Suppressor macrophage treated with lipopolysaccharide for 4 hours (primary cell): Measurements from ENCODE around the gene SLC4A5.
"Not testable (repeated sequence)": the region's sequence is repeated elsewhere in the genome, so short reads cannot be mapped to it uniquely, and the experiment has no call there.

Experiments used
- DNase-seq: peaks from one replicate; pipeline ENCODE4 v3.0.0-alpha.2; 2020

SLC4A5 gene

GRCh38 chr2:74227646-74228045, 115.6 kb downstream of the SLC4A5 start:
- no peak for DNase-seq

DNA sequence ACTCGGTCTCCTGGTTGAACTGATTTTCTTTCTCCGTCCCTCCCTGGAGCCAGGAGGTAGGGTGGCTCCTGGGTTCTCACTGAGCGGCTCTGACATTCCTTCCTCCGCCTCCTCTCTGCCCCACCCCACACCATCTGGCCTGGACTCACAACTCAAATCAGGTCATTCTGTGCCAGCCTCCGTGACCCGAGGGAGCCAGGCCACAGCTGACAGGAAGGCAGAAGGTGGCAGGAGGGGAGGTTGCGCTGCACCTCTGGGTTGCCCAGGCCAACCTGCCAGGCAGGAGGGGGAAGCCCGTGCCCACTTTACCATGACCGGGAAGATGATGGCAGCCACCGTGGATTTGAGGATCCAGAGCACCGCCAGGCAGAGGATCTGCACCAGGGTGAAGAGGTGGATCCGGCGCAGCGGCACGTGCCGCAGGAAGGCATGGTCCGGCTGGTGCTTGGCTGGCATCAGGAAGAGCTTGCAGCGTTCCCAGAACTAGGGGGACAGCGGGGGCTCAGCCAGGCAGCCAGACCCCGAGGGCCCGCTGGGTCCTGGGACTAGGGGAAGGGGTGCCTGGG, 116.5 kb downstream of the SLC4A5 start:
- no peak for DNase-seq

GRCh38 chr2:74225698-74226459, 117.3 kb downstream of the SLC4A5 start:
- DNase-seq = no peak

DNA sequence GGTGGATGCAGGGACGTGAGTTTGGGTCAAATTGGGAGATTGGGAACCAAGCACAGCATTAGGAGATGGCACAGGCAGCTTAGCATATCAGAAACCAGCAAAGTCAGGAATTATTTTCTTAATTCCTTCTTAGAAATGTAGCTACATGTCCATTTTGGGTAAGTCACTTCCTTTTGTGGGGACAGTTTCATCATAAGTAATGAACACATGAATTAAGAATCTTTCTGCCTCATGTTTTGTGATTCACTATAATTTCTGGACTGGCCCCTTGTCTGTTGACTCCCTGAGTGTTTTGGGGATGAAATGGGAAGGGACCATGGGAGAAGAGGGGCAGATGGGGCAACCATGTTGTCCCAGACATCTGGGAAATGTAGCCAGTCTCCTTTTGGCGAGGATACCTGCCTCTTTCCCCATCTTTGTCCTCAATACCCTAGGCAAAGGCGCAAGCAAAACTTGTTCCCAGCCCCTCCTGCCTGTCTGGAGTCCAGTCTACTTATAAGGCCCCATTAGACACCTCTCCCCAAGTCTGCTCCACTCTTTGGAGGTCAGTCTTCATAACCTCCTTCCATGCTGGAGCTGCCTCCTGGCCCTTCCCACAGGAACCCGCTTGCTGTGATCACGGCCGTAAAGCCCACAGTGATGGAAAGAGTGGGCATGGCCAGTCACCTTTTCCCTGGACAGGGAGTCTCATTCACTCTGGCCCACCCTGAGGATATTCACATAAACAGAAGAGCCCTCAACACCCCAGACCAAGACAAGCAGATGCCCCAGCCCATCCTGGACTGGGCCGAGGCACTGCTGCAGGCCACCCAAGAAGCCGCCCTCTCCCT, 119.1 kb downstream of the SLC4A5 start:
- peak; percentile 15 for DNase-seq

GRCh38 chr2:74222300-74222650, 120.9 kb downstream of the SLC4A5 start:
- DNase-seq = no peak

- DNase-seq = no peak
Observed at GRCh38 chr2:74221604-74222299, 121.5 kb downstream of the SLC4A5 start.

DNA sequence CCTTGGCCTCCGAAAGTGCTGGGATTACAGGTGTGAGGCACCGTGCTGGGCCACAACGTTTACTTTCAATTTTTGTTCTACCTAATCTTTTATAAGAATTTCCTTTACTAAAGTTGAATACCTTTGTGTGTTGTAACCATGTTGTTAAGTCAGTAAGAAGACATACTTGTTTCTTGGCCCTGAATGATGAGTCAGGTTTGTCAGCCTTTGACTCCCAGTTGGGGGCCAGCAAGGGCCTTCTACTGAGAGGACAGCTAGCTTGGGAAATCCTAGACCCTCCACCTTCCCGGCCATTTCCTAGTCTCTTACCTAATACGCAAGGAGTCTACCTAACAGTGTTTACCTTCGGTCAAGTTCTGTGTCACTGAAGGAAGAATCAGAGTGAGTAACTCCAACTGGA, 122.1 kb downstream of the SLC4A5 start:
- no peak for DNase-seq

- no peak for DNase-seq
Observed at GRCh38 chr2:74219846-74220486, 123.2 kb downstream of the SLC4A5 start.

DNA sequence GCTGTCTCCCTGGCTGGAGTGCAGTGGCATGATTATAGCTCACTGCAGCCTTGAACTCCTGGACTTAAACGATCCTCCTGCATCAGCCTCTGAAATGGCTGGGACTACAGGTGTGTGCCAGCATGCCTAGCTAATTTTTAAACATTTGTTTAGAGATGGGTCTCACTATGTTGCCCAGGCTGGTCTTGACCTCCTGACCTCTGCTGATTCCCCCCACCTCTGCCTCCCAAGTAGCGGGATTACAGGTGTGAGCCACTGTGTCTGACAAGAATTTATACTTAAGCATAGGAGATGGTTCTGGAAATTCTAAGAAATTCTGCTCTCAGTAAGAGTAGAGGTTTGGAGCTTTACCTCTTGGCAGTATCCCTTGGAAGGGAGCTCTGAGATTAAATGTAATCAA, 126.6 kb downstream of the SLC4A5 start:
- DNase-seq = no peak

DNA sequence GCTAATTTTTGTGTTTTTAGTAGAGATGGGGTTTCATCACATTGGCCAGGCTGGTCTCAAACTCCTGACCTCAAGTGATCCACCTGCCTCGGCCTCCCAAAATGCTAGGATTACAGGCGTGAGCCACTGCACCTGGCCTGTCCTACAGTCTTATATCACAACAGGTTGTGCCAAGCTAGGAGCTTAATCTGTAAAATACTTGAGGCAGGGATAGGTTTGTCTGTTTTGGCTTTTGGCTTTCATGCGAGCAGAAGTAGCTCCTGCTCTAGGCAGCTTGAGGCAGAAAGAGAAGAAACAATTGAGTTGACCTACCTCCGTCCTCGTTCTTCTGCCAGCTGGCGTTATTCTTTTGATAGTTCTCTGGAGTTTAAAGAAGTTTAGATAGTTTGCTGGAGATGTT, 127.4 kb downstream of the SLC4A5 start:
- DNase-seq = not testable (repeated sequence)

GRCh38 chr2:74212702-74213410, 130.4 kb downstream of the SLC4A5 start:
- no peak for DNase-seq

DNA sequence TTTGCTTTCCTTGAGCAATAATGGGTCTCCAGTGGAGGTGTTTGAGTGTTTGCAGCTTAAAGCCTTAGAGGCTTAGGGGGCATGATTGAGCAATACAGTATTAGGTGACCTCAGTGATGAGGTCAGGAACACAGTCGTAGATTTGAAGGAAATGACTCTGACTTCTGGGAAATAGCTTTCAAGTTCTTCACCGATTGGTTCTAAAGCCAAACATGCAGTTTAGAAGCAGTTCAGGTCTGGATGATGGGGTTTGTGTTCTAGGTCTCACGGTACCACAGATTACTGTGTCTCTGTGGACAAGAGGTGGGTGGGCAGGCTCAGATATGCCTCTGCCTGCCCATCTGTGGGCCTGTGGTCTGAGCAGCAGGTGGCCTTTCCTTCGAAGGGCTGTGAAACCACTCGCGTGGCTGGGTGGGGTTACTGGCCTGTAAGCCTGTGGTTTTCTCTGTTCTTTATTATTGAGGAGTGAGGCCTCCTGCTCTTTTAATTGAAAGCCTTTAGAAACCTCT, 137.0 kb downstream of the SLC4A5 start:
- peak; percentile 90 for DNase-seq

DNA sequence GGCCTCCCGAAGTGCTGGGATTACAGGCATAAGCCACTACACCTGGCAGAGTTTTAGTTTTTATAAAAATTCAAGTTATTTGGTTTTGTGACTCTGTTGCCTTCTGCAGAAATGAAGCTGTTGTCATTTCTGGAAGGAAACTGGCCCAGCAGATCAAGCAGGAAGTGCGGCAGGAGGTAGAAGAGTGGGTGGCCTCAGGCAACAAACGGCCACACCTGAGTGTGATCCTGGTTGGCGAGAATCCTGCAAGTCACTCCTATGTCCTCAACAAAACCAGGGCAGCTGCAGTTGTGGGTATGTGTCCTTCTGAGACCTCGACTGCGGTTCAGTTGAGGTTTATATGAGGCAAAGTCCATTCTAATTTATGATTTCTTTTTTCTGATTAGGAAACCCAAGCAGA, 137.6 kb downstream of the SLC4A5 start:
- DNase-seq = no peak

DNA sequence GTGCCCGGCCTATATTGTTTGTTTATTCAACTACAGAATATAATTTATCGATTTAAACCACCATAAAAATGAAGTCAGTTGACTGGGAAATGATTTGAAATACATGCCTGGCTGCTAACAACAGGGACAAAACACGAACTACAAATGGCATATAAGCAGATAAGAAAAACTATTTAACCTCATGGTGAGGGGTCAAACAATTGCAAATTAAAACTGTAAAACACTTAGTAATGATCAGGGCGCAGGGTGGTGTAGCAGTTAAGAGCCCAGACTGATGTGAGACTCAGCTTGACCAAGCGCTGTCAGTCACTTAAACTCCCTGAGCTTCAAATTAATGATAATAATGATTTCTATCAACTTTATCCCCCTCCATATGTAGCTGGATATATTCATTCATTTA, 138.1 kb downstream of the SLC4A5 start:
- DNase-seq = no peak

DNA sequence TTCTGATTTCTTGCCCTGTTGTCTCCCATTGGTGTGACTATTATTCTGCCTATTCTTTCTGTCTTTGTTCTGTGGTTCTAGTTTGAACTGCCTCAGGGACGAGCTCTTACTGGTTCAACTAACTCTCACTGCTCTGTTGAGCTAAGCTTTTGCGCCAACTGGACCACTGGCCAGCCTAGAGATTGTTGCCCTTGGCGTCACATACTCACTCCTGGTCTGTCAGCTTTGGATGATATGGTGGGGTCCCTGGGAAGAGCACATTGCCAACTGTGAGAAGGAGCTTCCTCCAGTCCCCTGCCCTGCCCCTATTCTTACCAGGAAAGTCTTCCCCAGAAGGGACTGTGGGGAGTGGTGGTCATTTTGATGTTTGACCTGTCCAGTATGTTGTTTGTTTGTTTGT, 138.8 kb downstream of the SLC4A5 start:
- DNase-seq = no peak

DNA sequence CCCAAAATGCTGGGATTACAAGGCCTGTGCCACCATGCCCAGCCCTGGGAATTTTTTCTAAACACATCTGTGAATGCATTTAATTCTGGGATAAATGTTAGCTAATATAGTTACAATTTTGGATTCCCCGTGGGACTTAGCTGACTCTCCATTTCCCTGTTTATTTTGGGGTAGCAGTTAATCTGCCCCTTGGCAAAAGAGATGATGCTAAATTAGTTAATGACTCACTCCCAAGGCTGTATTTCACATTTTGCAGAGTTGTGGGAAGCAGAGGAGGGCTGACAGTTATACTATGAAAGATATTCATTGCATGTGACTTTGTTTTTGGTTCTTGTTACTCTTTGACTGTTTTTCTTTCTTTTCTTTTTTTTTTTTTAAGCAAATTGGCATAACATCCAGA, 141.6 kb downstream of the SLC4A5 start:
- peak; percentile 71 for DNase-seq

GRCh38 chr2:74201196-74201595, 142.0 kb downstream of the SLC4A5 start:
- no peak for DNase-seq

DNA sequence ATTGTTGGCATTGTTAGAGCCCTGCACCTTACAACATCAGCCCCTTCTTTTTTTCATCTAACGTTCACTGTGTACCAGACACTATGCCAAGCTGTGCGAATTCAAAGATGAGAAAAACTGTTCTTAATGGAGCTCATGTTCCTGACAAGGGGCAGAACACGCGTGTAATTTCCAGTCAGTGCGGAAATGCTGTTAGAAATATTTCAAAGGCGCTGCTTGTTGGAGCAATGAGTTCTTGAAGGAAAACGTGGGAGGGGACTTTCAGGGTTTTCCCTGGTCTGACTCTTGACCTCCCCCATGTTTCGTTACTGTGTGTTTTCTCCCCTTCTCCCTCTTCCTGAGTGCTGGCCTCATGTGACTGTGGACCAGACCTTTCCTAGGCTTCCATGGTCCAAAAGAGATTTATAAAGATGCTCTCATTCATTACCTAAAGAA, 143.3 kb downstream of the SLC4A5 start:
- DNase-seq = peak; percentile 83

- DNase-seq = no peak
Observed at GRCh38 chr2:74199275-74199701, 143.9 kb downstream of the SLC4A5 start.

DNA sequence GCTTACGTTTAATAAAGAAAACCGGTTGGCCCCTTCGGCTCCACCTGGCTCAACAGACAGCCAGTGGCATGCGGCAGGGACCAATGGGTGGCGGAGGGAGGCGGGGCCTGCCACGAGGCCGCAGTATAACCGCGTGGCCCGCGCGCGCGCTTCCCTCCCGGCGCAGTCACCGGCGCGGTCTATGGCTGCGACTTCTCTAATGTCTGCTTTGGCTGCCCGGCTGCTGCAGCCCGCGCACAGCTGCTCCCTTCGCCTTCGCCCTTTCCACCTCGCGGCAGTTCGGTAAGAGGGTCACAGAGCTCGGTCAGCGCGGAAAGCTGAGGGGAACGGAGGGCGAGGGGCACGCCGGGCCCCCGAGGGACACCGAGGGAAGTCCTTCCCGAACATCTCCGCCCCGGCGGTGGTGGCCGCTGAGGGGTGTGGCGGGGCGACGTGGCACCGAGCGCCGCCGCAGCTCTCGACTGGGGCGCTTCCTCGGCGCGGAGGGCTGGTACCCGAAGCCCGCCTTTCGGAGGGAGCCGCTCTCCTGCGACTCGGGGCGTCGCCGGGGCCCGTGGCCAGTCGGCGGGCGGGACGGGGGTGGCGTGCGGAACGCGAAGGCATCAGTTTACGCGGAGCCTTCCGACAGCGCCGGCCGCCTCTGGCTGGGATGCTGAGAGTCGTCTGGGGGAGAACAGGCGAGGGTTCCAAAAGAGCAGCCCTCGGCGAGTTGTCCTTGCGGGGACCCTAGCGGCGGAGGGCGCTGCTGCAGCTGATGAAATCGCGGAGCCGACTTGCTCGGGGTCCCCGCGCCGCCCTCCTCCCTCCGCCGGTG, 144.5 kb downstream of the SLC4A5 start, which contains the start of gene MTHFD2:
TSS of gene MTHFD2 (plus strand) at position 155 of the 814 bp plus-strand sequence. CDS start at position 182, 27 bp downstream.
- DNase-seq = peak; percentile 99

DNA sequence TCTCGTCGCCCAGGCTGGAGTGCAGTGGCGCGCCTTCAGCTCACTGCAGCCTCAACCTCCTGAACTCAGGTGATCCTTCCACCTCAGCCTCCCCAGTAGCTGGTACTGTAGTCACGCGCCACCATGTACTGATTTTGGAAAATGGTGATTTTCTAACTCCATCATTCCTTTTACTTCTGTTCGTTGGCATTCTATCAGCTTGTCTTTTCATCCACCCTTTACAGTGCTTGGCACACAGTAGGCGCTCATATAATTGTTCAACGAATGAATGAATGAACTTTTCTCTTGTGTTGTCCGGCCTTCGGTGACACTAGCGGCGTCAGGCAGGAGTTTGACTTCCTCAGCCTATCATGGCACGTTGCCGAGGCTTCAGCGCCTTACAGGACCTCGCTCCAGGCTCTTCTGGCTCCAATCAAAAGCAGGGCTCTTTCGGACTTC, 145.2 kb downstream of the SLC4A5 start:
- DNase-seq = no peak
